NCI-H748 treated with DMSO at 0.1 percent for 48 hours (cell line): ENCODE data around the gene ZFR.
"Not testable (repeated sequence)": the region's sequence is repeated elsewhere in the genome, so short reads cannot be mapped to it uniquely, and the experiment has no call there.

ENCODE experiments used
- DNase-seq: peaks from one replicate; lab custom pipeline; 2025; lab: John Stamatoyannopoulos, UW

Gene ZFR

DNA sequence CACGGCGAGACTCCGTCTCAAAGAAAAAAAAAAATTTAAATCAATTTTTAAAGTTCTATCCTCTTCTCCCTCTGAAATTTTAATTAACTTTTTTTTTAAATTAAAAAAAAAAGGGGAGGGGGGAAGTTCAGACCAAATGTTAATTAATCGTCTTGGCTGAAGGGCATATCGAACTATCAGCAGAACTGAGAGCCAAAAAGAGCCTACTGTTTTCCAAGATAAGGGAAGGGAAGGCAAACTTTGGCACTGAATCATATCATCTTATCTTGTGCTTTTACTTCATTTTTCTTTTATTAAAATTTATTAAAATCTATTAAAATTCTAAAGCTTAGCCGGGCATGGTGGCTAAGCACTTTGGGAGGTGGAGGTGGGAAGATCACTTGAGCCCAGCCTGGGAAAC is 85.9 kb downstream of the ZFR start:
- DNase-seq, result no peak

DNA sequence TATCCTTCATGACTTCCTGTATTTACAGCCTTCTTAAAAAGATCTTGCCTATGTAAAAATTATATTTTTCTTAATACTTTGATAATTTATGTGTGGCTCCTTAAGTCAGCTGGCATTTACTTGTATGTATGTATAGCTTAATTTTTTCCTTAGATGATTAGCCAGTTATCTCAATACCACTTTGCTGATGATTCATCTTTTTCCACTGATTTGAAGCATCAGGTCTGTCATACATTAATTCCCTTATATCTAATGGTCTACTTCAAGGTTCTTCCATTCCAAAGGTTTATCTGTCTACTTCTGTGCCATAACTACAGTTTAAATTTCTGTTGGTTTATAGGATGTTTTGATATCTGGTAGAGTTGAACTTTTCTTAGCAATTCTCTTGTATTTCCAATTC is 86.9 kb downstream of the ZFR start:
- DNase-seq, result no peak

DNA sequence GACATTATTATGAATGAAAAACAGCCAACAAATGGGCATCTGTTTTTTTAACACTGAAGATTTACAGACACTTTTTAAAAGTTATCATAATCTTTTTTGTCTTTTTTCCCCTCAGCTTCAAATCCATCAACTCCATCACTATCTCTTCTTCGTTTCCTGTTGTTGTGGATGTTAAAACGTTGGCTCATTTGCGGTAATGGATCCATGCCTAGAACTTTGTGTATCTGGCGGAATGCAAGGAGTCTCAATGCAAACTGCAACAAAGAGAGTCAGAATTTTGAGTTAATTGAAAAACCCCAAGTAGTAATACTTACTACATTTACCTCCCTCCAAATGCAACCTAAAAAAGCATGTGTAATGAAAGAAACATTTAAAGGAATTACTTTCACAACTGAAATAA is 88.9 kb downstream of the ZFR start:
- DNase-seq, result no peak

DNA sequence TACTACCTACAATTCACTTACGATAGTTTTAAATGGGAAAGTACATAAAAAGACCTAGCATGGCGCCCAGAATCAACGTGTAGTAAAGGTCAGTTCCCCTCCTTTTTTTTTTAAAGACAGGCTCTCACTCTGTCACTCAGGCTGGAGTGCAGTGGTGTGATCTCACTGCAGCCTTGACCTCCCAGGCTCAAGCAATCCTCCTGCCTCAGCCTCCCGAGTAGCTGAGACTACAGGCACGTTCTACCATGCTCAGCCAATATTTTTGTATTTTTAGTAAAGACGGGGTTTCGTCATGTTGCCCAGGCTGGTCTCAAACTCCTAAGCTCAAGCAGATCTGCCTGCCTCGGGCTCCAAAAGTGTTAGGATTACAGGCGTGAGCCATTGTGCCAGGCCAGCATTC is 91.1 kb downstream of the ZFR start:
- no peak for DNase-seq

DNA sequence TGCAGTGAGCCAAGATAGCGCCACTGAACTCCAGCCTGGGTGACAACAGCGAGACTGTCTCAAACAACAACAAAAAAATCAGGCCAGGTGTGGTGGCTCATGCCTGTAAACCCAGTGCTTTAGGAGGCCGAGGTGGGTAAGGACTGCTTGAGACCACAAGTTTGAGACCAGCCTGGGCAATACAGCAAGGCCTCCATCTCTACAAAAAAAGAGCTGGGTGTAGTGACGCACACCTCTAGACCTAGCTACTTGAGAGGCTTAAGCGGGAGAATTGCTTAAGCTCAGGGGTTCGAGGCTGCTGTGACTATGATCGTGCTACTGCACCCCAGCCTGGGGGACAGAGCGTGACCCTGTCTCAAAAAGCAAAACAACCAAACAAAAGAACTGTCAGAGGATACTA is 91.9 kb downstream of the ZFR start:
- DNase-seq, result no peak

DNA sequence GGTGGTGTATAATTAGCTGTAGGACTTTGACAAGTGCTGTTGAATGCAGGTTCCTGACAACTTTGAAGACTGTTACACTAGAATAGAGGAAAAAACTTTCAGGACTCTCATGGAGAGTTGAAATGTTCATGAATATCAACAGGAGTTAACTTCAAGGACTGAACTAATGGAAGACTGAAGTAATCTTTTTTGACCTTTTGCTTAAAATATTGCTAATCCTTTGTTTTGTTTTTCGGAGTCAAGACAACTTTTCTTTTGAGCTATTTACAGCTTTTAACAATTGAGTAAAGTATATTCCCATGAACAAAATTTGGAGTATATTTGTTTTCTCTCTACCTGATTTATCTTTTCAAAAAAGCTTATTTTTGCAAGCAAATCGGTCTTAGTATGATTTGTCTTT is 97.7 kb downstream of the ZFR start:
- no peak for DNase-seq

DNA sequence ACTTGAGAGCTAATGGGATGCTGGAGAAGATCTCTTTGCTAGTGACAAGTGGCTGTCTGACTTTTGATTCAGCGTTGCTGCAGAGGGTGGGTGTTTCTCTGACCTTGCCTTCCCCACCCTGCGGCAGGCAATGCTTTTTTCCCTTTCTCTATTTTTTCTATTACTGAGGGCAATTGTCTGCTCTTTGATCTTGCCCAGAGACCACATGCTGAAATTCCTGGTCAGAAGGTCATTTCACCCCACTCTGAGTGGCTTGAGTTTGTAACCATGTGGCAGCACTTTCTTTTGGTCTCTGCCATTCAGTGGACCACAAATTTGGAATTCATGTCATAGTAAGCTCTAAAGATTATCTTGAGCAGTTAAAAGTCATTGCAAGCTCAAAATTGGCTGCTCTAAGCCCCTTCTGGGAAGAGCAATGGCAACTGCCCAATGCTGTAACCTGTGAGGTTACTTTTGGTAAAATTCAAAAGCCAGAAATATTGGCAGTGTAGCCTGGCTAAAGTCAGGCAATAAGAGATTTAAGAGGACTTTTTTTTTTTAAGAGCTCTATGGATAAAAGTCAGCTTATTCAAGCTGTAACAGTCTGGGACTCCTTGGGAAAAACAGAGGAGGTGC is 101.4 kb downstream of the ZFR start:
- DNase-seq, result no peak

DNA sequence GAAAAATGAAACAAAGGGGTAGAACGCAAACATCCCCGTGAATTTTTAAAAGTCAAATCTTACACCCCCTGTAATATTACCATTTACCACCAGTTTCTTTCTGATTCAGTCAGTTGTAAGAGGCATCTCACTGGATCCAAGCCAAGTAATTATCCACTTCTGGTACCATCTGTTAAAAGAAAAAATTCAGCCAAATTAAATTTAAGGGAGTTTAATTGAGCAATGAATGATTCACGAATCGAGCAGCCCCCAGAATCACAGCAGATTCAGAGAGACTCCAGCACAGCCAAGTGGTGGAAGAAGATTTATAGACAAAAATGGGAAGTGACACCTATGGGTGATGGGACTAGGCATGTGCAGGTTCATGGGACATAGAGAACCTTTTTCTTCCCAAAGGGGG is 101.9 kb downstream of the ZFR start:
- peak; percentile 32 for DNase-seq

DNA sequence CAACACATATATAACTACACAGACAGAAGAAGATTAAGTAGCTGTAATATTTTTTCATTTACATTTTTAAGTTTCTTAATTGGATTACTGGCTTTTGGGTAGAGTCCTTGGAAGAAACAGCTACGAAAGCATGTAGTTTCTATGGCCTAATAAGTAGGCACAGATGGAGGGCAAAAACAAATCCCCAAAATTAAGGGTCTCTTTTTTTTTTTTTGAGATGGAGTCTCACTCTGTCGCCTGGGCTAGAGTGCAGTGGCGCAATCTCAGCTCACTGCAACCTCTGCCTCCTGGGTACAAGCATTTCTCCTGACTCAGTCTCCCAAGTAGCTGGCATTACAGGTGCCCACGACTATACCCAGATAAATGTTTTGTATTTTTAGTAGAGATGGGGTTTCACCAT is 104.7 kb downstream of the ZFR start:
- DNase-seq, result no peak

DNA sequence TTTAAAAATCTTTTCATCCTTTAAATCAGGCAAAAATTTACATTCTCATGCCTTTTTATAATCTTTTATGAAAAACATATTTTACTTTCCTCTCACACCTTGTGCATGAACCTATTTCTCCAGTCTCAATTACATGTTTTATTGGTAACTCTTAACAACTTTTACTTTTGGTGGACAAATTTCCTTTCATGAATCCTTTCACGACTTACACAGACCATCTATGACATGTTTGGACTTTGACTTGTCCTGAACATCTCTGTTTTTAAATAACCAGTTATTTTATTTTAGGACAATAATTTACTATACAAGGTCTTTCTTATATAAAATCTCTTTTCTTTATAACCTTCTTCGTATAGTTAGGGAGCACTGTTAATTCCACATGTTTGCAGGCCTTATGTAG is 105.3 kb downstream of the ZFR start:
- no peak for DNase-seq

DNA sequence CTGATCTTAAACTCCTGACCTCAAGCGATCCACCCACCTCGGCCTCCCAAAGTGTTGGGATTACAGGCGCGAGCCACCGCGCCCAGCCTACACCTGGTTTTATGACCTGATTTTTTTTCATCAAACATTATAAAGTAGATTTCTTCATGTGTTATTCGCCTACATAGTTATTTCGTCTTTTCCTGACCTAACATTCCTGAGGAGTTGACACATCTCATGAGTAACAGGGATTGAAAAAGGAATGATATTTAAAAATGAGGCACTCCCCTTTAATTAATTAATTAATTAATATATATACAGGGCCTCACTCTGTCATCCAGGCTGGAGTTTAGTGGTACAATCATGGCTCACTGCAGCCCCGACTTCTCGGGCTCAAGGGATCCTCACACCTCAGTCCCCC is 111.6 kb downstream of the ZFR start:
- no peak for DNase-seq

DNA sequence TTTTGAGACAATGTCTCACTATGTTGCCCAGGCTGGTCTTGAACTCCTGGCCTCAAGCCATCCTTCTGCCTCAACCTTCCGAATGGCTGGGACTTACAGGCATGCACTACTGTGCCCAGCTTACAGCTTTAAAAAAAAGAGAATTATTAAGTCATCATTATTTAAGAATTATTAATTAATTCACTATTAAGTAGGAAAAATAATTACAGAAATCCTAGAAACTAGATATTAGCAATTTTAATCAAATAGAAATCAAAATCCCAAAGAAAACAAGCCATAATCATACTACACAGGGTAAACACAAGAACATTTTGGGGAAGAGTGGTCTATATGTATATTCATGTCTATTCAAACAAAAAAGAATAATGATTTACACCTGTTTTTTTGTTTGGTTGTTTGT is 112.2 kb downstream of the ZFR start:
- no peak for DNase-seq

DNA sequence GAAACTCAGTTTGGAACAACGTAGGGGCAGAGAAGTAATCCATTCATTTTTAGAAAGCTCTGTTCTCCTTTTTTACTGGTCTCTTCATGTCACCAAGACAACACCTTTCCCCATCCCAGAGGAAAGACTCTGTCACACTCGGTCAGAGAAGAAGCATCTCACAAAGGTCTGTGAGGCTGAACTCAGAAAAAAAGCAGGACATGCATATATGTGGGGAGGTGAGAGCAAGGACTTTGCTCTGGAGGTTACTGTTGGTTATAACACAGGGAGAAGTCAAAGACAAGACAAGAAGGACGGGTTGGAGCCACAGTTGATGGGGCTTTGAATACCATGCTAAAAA is 112.6 kb downstream of the ZFR start:
- no peak for DNase-seq

DNA sequence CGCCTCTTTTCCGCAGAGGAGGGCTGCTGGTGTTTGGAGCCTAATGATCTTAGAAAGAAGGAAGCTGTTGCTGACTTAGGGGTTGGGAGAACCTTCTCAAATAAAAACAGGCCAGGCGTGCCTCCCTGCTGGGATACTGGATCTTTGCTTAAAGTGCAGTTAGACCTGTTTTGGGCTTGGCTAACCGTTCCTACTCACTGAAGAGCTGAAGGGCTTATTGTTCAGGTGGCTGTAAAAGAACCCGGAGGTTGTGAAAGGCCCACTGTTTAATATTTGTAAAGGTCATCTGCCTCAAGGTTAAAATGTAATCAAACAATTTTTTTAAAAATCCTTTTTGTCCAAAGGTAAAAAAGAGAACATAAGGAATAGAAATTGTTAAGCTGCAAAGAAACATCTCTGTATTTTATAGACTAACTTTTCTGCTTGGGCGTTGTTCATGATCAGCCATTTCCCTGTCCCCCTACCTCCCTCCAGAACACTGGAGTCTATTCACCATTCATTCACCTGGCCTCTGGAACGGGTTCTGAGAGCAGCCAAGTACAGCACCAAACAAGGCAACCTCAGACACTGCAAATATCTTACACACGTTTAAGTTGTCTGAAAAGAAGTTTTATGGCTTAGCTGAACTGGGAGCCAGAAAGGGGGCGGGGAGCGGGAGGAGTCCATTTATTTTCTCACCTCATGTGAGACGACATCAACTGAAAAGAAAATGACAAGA is 113.2 kb downstream of the ZFR start:
- DNase-seq, result no peak

DNA sequence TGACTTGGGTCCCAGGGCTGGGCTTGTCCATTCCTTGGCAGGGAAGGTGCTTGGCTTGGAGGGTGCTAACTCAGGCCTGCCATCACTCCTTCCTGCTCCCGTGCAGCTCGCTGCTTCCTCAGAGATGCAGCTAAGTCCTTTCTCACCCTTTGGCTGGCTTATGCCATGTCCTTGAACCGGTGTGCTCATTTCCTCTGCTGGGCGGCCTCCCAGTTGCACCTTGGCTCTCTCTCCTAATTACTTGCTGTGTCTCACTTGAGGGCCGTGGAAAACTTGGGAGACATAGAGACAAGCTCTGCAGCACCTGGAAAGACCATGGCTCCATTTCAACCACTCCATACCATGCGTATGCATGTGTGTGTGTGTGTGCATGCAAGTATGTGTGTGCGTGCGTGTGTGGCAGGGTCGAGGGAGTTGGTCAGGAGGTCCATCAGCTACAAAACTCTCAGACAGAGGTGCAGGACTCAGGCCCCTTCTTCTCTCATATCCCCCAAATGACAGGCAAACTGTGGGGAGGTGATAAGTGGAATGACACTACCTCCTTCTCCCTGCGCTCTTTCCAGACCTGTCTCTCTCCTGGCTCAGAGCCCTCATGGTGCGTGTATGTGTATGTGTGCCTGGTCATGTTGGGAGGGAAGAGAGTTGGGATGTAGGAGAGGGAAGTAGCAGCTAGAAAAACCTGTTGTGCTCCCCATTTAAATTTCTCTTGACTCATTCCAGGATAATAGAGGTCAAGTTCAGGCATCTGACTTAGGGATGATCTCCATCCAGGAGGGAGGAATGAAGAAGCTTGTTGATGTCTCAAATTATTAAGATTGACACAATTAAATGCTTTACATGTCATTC is 114.2 kb downstream of the ZFR start:
- no peak for DNase-seq

DNA sequence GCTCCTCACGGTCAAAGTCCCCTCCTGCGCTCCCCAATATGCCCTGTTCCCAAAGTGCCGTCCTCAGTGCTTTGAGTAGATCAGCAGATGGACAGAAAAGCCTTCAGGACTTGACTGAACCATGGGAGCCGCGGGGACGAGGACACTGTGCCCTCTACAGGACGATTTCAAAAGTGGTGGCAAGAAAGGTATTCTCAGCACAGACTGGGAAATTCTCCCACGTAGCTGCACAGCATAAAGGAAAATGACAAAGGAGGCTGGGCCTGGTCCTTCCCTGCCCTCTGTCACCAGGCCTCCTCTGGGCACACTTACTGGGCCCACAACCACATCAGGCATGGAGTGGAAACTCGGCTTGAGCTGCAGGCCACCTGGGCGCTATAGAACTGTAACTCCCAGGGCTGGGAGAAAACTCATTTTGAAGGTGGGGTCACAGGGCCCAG is 115.1 kb downstream of the ZFR start:
- peak; percentile 83 for DNase-seq

DNA sequence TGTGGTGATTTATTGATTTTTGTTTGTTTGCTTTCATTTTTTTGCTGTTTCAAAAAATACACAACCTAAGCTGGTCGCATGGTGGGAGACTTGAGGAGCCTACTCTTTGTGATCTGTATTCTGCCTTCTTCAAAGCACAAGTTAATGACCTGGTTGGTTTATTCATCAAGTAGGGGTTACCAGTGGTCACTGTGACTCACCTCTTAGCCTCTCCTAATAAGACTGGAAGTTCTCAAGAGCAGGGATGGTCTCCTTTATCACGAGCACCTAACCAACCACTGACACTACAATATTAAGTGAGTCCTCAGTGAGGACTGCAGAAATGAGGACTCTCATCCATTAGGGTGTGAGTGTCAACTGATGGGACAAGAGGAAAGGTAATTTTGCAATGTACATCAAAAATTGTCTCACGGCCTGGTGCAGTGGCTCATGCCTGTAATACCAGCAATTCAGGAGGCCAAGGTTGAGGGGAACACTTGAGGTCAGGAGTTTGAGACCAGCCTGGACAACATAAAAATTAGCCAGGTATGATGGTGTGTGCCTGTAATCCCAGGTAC is 118.2 kb downstream of the ZFR start:
- DNase-seq, result no peak

DNA sequence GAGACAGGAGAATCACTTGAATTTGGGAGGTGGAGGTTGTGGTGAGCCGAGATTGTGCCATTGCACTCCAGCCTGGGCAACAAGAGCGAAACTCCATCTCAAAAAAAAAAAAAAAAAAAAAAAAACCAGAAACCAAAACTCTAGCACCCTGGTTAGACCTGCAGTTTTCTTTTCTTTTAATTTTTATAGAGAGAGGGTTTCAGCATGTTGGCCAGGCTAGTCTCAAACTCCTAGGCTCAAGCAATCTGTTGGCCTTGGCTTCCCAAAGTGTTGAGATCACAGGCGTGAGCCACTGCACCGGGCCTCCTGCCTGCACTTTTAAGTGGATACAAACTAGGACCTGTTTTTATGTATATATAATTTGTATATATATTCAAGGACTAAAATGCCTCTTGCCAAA is 118.9 kb downstream of the ZFR start:
- DNase-seq, result no peak

DNA sequence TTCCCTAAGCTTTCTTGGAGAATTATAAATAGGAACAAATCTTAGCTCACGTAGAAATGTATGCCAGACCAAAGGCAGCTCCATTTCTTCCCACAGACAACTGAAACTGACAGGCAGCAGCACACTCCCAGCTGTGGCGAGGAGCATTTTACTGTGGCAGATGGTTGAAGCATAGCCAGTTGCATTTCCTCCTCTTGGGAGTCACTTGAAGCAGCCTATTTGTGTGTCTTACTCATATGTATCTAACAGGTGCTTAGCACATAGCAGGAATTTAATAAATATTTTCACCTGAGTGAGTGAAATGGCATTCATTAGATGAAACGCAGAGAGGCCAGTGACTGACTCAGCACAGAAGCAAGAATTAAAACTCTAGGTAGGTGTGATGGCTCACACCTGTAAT is 119.5 kb downstream of the ZFR start:
- no peak for DNase-seq

DNA sequence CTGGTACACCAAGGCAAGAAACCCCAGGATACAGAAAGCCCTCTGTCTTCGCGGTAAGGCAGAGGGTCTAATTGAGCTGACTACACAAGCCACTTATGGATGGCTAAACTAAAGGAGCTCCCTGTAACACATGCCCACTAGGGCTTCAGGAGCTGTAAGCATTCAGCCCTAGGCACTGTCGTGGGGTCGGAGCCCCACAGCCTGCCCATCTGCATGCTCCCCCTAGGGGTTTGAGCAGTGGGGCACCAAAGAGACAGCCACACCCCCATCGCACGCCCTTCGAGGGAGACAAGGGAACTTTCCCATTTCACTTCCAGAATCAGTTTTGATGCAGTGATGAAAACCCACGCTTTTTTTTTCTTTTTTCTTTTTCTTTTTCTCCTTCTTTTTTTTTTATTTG is 120.8 kb downstream of the ZFR start:
- DNase-seq, result no peak

DNA sequence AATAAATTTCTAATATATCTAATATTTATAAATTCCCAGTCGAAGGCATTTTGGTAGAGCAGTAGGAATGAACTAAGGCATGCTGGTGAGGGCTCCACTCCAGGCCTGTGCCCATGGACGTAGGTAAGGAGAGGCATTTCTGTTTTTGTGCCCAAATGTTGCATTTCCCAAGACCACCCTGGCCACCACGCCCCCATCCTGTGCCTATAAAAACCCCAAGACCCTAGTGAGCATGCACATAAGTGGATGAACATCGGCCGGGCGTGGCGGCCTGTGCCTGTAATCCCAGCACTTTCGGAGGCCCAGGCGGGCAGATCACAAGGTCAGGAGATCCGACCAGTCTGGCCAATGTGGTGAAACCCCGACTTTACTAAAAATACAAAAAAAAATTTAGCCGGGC is 121.7 kb downstream of the ZFR start:
- no peak for DNase-seq

DNA sequence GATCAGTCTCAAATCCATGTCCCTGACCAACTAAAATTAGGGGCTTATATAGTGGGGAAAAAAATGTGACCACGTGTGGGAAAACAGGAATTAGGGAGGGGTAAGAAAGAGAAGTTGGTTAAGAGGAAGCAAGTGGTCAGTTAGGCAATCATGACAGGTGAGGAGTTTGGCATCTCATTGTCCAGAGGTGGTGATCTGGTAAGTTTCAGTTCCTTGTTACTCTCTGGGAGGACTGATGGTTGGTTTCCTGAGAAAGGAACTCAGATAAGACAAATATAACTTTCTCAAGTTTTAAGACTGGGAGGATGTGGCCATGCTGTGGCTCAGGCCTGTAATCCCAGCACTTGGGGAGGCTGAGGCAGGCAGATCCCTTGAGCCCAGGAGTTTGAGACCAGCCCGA is 122.8 kb downstream of the ZFR start:
- not testable (repeated sequence) for DNase-seq

DNA sequence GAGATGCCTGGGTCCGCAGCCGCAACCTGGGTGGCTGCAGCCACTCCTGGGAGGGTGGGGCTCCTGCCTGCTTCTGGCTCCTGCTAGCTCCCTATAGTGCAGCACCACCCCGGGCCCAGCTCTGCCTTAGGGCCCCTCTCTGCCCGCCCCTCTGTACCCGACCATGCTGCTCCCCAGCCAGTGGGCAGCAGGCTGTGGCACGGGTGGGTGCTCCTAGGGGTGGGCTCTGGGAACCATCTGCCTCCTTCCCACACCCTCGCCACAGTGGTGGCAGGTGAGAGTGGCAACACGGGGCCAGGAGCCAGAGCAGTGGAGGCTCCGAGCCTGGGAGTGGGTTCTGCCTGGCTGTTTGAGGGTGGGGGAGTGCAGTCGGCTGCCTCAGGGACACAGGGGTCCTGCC is 124.0 kb downstream of the ZFR start:
- no peak for DNase-seq
